Measurements from ENCODE around the gene CADPS.

DNA sequence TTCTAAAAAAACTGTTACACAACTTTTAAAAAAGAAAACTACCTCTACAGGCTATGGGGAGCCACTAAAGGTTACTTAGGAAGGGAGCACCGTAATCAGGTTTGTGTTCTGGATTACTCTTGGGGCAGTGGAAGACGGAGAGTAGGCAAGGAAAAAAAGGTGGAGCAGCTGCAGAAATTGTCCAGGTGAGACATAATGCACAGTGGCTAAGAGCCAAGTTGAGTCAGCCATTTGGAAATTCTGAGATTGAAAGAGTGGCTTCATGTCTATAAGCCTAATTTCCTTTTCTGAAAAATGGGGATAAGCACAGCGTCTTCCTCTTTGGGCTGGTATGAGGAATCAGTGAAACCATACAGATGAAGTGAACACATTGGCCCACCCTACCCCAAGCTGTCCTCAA, 195.2 kb downstream of the CADPS start:
- TF ChIP-seq, protein P1, sequence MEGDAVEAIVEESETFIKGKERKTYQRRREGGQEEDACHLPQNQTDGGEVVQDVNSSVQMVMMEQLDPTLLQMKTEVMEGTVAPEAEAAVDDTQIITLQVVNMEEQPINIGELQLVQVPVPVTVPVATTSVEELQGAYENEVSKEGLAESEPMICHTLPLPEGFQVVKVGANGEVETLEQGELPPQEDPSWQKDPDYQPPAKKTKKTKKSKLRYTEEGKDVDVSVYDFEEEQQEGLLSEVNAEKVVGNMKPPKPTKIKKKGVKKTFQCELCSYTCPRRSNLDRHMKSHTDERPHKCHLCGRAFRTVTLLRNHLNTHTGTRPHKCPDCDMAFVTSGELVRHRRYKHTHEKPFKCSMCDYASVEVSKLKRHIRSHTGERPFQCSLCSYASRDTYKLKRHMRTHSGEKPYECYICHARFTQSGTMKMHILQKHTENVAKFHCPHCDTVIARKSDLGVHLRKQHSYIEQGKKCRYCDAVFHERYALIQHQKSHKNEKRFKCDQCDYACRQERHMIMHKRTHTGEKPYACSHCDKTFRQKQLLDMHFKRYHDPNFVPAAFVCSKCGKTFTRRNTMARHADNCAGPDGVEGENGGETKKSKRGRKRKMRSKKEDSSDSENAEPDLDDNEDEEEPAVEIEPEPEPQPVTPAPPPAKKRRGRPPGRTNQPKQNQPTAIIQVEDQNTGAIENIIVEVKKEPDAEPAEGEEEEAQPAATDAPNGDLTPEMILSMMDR (IDR thresholded peaks at IDR 0.05; ENCODE audit: insufficient read depth, low read length): no peak
- TF ChIP-seq, protein P2, sequence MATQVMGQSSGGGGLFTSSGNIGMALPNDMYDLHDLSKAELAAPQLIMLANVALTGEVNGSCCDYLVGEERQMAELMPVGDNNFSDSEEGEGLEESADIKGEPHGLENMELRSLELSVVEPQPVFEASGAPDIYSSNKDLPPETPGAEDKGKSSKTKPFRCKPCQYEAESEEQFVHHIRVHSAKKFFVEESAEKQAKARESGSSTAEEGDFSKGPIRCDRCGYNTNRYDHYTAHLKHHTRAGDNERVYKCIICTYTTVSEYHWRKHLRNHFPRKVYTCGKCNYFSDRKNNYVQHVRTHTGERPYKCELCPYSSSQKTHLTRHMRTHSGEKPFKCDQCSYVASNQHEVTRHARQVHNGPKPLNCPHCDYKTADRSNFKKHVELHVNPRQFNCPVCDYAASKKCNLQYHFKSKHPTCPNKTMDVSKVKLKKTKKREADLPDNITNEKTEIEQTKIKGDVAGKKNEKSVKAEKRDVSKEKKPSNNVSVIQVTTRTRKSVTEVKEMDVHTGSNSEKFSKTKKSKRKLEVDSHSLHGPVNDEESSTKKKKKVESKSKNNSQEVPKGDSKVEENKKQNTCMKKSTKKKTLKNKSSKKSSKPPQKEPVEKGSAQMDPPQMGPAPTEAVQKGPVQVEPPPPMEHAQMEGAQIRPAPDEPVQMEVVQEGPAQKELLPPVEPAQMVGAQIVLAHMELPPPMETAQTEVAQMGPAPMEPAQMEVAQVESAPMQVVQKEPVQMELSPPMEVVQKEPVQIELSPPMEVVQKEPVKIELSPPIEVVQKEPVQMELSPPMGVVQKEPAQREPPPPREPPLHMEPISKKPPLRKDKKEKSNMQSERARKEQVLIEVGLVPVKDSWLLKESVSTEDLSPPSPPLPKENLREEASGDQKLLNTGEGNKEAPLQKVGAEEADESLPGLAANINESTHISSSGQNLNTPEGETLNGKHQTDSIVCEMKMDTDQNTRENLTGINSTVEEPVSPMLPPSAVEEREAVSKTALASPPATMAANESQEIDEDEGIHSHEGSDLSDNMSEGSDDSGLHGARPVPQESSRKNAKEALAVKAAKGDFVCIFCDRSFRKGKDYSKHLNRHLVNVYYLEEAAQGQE (IDR thresholded peaks at IDR 0.05; ENCODE audit: insufficient replicate concordance, low read depth): no peak
- no peak for TF ChIP-seq POLR2AphosphoS5 (IDR thresholded peaks at IDR 0.05; ENCODE audit: low read depth)
